Left forelimb (tissue), 1 donor: ENCODE measurements around the gene FGFR3.

Experiments used
- DNase-seq: peaks from one replicate; pipeline ENCODE4 v3.0.0-alpha.2; 2018; ENCODE audit warnings: low spot score

Gene FGFR3

GRCh38 chr4:1756893-1757779 lies 36.0 kb upstream of the FGFR3 start:
- no peak for DNase-seq

DNA sequence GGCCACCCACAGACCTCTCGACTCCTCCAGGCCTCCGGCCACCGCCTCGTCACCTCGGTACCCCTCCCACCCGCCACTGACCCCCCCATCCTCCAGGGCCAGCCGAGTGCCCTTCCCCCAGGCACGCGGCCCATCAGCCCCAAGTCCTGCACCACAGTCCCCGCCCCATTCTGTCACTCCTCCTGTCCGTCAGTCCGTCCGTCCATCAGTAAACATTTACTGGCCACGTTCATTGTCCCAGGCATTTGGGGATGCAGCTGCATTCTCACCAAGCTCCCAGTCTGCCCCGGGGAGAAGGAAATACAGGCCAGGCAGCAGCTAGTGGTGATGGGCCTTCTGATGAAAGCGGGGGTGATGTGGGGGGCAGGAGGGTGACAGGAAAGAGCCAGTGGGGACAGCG lies 35.3 kb upstream of the FGFR3 start:
- DNase-seq: no peak

- DNase-seq: no peak
Measured at GRCh38 chr4:1758306-1759121, 34.6 kb upstream of the FGFR3 start.

DNA sequence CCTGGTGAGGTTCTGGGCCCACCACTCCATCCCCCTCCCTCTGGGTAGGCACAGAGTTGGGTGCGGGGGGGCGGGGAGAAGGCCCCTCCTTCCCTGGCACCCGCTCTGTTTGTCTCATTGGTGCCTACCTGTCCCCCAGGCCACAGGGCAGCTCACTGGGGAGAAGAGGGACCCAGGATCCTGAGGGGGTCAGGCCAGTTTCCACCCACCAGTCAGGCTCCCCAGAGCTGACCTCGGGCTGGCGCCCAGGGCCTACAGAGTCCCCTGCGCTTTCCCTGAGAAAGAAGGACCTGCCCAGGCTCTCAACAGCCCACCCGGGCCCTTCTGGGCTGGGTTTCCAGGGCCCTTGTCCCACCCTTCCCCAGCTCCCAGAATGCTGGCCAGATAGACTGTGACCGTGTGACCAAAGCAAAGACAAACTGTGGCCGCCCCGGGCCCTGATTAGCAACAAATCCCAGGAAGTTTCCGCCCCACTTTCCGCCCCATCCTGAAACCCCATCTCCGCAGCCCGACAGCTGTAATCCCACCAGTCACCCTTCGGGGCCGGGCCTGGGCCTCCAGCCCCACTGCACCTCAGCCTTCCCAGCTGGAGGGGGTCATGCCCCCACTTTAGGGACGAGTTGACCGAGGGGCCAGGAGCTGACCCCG lies 33.8 kb upstream of the FGFR3 start:
- no peak for DNase-seq

GRCh38 chr4:1759818-1760223 lies 33.3 kb upstream of the FGFR3 start:
- DNase-seq: no peak

DNA sequence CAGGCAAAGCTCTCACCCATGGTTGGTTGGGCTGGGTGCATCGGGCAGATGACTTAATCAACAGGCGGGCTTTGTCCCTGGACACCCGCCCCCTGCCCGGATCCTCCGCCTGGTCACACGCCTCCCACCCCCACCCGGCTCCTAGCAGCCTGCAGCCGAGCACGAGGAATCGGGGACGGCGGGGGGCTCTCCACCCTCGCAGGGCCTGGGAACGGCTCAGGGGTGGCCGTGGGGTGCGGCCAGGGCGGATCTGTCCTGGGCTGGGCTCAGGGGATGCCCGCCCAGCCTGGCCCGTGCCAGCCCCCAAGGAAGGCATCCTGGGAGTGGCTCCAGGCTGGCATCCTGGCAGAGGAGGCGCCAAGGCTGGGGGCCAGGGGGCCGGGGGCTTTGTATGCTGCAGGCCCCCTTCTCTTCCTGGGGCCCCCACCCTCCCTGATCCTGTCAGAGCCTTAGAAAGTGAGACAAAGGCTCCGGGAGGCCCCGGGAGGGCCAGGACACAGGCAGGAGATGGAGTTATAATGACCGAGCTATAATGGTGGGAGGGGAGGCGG lies 32.5 kb upstream of the FGFR3 start:
- DNase-seq: no peak

- no peak for DNase-seq
Measured at GRCh38 chr4:1761130-1761689, 31.9 kb upstream of the FGFR3 start.

GRCh38 chr4:1762264-1763010 lies 30.7 kb upstream of the FGFR3 start:
- no peak for DNase-seq

DNA sequence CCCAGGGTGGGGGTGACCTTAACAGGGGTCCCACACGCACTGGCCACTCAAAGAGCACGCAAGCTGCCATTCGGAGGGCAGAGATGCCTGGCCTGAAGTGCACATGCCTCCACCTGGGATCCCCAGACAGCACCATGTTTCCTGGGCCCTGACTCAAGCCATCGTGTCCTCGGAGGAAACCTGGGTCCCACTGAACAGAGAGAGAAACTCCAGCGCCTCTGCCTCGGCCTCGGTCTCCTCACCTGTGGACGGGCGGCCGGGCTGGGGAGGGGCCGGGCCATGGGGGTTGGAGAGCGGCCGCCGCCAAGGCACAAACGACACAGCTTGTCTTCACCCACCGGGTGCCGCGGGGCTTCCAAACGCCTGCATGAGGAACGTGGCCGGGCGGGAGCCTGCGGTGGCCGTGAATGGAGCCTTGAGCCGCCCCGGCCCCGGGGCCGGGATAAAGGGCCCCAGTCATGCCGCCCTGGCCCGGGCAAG lies 30.0 kb upstream of the FGFR3 start:
- DNase-seq: no peak

DNA sequence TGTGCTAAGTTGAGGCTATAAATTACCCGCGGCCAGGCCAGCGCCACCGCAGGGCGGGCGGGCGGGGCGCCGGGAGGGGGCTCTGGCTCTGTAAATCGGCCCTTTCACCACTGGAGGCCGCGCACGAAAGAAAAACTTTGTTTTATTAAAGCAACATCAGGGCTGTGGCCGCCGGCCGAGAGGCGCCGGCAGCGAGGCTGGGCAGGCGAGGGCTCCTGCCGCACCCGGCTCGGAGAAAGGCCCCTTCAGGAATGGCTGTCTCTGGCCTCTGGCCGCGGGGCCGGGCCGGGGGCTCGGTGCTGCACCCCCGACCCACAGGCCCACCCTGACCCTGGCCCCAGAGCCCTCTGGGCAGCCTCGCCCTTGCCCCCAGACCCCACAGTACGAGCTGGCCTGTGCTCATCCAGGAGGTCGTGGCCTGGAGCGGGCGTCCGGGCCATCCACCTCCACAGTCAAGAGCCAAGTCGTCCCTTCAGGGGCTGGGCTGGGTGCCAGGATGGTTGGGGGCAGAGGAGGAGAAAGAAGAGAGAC lies 29.5 kb upstream of the FGFR3 start:
- peak; percentile 78 for DNase-seq

DNA sequence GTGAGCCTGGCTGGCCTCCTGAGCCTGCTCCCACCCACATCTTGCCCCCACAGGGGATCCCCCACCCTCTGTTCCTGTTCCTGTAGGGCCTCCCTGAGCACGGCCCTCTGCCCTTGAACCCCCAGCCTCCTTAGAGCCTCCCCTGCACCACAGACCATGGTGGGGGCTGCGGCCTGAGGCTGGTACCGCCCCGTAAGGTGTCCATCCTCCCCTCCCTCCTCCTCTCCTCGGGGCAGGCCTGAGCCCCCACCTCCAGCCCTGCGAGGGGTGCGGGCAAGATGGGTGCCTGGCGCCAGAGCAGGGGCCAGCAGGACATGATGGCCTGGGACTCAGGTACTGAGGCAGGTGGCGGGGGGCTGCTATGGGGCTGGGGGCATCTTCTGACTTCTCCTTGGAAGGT lies 28.4 kb upstream of the FGFR3 start:
- DNase-seq: no peak

- no peak for DNase-seq
Measured at GRCh38 chr4:1765409-1766072, 27.6 kb upstream of the FGFR3 start.

DNA sequence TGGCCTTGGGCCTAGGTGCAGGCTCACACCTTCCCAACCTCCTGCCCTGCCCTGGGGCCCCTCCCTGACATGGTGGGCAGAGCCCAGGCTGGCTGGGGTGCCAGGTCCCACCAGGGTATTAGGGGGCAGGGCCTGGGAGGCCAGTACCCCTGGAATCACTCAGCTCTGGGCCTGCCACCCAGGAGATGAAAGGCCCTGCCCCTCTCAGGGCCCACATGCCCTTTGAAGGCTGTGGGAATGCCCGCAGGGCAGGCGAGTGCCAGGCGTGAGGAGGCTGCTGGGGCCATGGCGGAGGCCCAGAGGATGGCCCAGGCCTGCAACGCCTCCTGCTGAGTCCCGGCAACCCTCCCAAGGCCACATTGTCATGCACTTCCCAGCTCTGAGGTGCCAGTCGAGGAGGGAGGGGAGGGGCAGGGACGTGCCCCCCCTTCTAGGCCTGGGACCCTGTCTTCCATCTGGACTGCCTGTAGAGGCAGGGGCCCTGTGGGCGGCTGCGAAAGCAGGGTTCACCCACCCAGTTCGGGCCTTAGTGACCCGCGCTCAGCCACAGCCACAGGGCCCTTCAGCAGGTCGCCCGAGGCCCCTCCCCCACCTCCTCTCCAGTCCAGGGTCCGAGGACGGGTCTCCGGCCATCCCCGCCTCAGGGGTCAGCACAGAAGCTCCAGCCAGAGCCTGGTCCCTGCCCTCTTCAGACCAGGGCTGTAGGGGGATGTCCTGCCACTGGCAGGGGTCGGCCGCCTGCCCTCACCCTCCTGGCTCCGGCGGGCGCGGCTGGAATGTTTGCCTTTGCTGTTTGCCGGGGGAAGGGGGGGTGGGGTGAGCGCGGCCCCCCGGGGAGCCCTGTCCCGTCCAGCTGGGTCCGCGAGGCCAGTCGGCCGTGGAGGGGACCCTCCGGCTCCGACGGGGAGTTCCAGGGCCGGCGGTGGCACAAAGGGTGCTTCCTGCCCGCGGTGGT lies 26.7 kb upstream of the FGFR3 start:
- DNase-seq: no peak

GRCh38 chr4:1767061-1767769 lies 25.9 kb upstream of the FGFR3 start:
- DNase-seq: no peak

GRCh38 chr4:1767770-1768366 lies 25.2 kb upstream of the FGFR3 start:
- no peak for DNase-seq

DNA sequence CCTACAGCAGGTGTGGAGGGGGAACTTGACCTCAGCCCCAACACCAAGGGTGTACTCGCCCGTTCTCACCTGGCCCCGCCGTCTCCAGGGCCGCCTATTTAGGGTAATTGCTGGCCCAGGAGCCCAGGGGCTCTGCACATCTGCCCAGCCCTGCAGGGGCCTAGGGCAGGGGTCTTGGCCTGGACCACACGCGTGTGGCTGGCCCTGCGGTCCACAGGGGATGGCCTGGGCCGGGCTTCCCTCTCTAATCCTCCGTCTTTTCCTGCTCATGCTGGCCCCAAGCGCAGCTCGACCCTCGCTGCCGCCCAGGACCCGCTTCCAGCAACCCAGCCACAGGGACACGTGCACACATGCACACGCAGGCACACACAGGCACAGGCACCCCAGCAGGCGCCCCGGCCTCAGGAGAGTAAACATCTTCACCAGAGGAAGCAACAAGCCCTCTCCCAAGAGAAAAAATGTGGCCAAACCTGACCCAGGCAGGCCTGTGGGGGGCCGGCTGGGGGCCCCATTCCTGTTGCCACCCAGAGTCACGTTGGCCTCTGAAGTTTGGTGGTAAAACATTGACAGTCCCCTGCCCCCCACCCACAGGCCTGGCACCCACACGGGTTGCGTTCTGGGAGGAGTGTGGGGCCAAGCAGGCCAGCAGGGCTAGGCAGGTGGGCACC lies 24.6 kb upstream of the FGFR3 start:
- no peak for DNase-seq

DNA sequence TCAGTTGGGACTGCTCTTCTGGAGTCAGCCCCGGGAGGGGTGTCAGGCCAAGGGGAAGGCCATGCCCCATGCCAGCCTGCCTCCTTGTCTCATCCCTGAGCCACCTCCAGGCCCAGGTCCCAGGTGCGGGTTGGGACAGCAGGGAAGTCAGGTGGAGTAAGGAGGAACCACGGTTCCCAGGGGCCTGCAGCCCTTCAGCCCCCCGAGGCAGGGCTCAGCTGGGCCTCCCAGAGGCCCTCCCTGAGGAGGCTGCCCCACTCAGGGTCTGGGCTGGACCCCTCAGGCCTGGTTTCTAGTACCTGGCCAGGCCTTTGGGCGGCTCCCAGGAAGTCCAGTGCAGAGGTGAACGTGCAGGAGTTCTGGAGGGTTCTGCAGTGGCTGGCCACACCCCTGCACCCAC lies 23.4 kb upstream of the FGFR3 start:
- no peak for DNase-seq

GRCh38 chr4:1770245-1770644 lies 22.8 kb upstream of the FGFR3 start:
- no peak for DNase-seq
